Measurements from ENCODE around the gene PTPRD.
"Not testable (repeated sequence)": the region's sequence is repeated elsewhere in the genome, so short reads cannot be mapped to it uniquely, and the experiment has no call there.

Gene PTPRD

GRCh38 chr9:9970514-9970913, 642.3 kb downstream of the PTPRD start:
- DNase-seq (ENCODE audit: low read depth): no peak

DNA sequence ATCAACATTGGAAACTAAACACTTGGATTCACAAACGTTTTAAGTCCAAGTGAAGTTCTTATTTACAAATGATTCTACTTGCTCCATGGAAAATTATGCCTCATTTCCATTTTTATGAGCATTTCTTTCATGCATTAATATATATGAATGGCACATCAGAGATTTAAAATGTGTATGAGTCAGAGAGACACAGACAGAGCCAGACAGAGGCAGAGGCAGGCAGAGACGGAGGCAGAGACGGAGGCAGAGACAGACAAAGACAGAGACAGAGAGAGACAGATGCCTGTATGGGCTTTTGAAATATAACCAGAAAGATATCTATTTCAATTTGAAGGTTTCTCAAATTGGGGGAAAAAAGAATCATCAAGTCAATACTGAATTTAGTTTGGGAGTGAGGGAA, 649.0 kb downstream of the PTPRD start:
- no peak for DNase-seq (ENCODE audit: low read depth)

- no peak for DNase-seq (ENCODE audit: low read depth)
Measured at GRCh38 chr9:9961934-9962333, 650.9 kb downstream of the PTPRD start.

DNA sequence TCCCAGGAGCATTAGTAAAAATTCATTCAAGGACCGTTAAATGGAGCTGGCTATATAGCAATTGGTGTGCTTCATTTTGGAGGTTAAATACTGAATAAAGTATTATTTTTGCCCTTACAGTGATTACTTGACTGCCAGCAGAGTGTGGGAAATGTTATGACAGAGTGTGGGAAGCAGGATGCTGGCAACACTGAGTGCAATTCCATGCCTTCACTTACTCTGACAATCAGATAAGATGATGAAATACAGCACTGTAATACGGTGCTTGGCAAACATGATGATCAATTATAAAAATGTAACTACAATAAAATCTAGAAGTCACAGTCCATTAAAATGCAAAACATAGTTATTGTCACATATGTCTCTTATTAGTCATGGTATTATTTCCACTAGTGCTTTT, 651.3 kb downstream of the PTPRD start:
- no peak for DNase-seq (ENCODE audit: low read depth)

DNA sequence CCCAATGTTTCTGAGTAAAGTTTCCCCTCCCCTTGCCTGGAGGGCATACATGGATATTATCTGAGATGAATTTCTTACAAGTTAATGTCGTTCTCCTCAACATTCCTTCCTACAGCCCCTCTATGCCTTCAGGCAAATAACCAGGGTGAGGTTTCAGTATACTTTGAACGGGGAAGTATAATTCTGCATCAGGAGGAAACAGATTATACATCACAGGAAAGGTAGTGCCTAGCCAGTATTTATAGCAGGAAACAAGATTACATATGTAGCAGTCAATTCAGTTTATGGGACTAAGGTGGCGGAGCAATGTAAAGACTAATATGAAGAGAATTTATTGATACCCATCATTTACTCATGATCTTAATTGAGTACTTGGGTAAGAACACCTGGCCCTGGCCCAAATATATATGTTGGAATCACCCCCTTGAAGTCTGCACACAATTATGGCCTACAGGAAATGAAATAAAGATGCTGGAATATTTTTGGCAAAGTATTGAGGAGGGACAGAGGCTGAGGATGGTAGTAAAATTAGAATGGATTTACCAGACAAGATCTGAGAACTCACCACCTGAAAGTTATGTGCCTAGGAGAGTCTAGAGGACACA, 661.1 kb downstream of the PTPRD start:
- DNase-seq (ENCODE audit: low read depth): no peak

GRCh38 chr9:9950813-9951212, 662.0 kb downstream of the PTPRD start:
- no peak for DNase-seq (ENCODE audit: low read depth)

- no peak for DNase-seq (ENCODE audit: low read depth)
Measured at GRCh38 chr9:9949978-9950377, 662.8 kb downstream of the PTPRD start.

DNA sequence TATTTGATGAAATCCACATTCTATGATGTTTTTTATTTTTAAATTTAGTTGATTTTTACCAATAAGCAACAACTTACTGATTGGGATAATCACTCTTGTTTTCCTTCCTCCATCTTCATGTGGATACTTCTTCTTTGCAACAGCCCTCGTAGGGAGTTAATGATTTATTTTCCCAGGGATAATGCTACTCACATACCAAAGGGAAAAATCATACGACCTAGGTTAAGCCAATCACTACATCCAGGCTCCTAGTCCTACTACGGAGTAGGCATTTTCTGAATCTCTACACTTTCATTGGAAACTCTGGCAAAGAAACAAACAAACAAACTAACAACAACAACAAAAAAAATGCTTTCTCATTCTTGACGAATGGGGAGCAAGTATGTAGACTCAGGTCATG, 663.4 kb downstream of the PTPRD start:
- no peak for DNase-seq (ENCODE audit: low read depth)

DNA sequence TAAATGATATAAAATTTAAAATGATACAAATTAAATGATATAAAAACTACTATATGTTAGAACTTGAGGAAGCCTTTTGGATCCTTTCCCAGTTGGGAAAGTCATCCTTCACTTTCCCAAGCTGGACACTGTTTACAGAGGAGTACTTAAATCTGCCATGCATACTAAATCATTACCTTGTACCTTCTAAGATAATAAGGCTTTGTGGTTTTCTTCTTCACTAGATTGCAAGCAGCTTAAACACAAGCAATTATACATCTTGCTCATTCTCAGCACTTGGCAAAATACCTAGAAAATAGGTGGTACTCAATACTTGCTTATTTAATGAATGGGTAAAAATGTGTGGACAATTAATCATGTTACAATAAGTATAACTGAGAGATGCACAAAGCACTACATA, 666.8 kb downstream of the PTPRD start:
- DNase-seq (ENCODE audit: low read depth): no peak

- peak; percentile 14 for DNase-seq (ENCODE audit: low read depth)
Measured at GRCh38 chr9:9942764-9943424, 669.9 kb downstream of the PTPRD start.

- DNase-seq (ENCODE audit: low read depth): no peak
Measured at GRCh38 chr9:9938432-9938831, 674.4 kb downstream of the PTPRD start.

DNA sequence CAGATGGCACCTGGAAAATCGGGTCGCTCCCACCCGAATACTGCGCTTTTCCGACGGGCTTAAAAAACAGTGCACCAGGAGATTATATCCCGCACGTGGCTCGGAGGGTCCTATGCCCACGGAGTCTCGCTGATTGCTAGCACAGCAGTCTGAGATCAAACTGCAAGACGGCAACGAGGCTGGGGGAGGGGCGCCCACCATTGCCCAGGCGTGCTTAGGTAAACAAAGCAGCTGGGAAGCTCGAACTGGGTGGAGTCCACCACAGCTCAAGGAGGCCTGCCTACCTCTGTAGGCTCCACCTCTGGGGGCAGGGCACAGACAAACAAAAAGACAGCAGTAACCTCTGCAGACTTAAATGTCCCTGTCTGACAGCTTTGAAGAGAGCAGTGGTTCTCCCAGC, 681.3 kb downstream of the PTPRD start:
- DNase-seq (ENCODE audit: low read depth): not testable (repeated sequence)

DNA sequence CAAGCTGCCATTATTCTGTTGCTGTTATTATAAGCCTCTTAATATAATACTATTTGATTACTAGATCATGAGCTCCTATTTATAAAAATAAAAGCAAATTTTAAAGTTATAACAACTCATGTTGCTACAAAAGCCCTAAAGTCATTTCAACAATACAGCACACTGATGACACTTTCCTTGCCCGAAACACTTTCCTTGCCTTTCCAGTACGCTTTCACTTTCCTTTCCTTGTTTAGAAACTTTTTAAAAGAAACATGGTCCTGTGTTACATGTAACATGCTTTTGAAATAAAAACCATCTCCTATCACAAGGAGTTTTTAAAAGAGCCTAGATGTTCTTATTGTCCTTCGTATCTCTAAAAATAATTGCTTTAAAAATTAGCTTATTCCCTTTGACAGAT, 688.4 kb downstream of the PTPRD start:
- no peak for DNase-seq (ENCODE audit: low read depth)

DNA sequence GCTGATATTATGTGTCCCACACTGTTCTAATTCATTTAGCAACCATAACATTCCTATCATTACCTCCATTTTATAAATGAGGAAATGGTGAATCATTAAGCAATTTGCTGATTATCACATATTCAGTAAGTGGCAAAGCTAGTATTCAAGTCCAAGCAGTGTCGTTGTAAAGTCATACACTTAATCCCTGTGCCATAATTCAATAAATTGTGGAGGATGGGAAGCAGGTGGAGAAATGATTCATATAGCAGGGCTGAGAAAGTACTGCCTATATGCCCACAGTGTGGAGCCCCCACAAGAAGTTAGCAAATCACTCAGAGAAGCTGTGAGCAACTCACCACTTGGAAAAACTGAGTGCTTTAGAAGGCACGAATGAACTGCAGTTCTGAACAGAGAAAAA, 691.0 kb downstream of the PTPRD start:
- no peak for DNase-seq (ENCODE audit: low read depth)

DNA sequence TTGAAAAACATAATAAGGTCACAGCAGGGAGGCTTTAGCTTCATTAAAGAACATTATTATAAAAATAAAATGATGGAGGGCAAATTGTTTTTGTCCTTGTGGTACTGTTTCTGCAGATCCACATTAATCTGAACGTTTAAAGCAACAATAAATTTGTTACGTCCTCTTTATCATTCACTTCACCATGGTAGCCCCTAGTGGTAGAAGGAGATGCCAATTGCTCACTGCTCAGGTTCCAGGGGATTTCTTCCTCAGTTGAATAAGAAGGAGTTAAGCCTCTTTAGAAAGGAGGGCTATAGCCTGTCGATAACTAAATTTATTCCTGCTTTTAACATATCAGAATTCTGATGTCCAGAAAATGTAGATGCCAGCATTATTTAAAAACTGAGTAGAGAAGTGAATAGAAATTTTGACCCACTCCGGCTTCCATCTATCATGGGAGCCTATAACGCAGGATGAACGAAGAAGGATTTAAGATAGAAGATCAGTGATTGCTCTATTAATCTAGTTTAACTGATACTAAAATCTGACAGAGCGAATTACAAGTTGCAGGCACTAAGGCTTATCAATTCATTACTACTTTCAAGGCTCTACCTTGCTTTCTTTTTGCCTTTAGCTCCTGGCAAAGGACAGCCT, 692.3 kb downstream of the PTPRD start:
- DNase-seq (ENCODE audit: low read depth): no peak

- no peak for DNase-seq (ENCODE audit: low read depth)
Measured at GRCh38 chr9:9919174-9919775, 693.5 kb downstream of the PTPRD start.

DNA sequence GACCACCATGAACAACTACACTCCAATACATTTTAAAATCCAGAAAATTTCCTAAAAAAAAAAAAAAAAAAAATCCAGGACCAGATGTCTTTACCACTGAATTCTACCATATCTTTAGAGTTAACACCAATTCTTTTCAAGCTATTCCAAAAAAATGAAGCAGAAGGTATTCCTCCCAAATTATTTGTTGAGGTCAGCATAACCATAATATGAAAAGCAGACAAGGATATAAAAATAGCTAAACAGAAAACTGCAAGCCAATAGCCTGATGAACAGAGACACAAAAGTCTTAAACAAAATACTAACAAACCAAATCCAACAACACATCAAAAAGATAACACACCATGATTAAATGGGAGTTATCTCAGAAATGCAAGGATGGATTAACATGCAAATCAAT, 695.4 kb downstream of the PTPRD start:
- DNase-seq (ENCODE audit: low read depth): no peak

- DNase-seq (ENCODE audit: low read depth): no peak
Measured at GRCh38 chr9:9914174-9914573, 698.6 kb downstream of the PTPRD start.

DNA sequence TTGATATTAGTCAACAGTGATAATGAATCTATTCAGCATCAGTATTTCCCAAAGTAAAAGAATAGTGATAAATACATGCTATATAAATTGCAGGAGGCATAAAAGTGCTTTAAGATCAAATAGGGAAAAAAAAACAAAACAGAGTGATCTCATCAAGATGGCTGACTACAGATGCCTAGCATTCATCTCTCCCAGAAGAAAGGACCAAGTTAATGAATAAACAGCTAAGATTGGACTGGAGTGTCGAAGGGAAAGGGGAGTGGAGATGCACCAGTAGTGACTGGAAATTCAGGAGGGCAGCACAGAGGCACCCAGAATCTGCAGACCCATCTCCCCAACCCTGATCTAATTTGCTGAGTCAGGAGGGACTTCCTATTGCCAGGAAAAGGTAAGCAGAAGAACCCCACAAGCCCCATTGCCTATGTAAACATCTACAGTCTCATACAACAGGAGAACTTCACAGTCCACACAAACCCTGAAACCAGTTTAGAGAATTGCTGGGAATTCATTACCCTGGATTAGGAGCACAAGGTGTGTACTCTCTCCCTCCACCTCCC, 699.4 kb downstream of the PTPRD start:
- no peak for DNase-seq (ENCODE audit: low read depth)

DNA sequence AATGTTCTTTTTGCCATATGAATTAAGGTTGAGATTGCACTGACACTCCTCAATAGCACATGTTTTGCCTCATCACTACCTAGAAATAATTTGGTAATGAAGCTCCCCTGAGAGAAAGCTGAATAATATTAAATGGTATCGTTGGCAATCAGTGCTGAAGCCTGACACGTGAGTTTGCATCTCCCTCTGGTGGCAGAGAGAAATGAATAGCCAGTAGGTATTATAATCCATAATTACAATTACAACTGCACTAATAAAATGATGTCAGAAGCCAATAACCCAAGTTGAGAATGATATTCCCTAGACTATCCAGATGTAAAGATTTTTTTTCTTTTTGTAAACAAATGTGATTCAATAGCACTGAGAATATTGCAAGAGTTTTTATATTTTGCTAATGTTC, 700.3 kb downstream of the PTPRD start:
- DNase-seq (ENCODE audit: low read depth): no peak

- DNase-seq (ENCODE audit: low read depth): no peak
Measured at GRCh38 chr9:9905736-9906135, 707.1 kb downstream of the PTPRD start.

DNA sequence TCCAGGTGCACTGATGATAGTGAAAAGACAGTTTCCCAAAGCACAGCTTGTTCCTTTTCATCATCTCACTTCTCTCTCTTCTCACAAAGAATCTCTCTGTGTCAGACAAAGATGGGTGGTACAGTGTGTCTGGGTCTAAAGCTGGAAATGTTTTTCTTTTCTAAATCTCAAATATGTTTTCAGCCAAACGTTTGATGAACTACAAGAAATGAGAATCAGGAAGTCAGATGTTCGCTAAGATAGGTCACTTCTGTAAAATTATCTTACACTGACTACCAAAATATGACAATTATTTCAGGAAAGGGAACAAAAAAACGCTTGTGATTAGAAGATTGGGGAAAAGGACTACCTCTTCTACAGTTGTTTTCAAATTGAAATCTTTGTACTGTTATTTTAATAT, 708.8 kb downstream of the PTPRD start:
- DNase-seq (ENCODE audit: low read depth): no peak

GRCh38 chr9:9901624-9902023, 711.2 kb downstream of the PTPRD start:
- DNase-seq (ENCODE audit: low read depth): no peak

Measured in GM04504 (cell line).